Eye (tissue), 1 donor: ENCODE data around the gene RMDN2.

Experiments
- DNase-seq: peaks from one replicate; pipeline ENCODE4 v3.0.0-alpha.2; 2015

RMDN2 gene

DNA sequence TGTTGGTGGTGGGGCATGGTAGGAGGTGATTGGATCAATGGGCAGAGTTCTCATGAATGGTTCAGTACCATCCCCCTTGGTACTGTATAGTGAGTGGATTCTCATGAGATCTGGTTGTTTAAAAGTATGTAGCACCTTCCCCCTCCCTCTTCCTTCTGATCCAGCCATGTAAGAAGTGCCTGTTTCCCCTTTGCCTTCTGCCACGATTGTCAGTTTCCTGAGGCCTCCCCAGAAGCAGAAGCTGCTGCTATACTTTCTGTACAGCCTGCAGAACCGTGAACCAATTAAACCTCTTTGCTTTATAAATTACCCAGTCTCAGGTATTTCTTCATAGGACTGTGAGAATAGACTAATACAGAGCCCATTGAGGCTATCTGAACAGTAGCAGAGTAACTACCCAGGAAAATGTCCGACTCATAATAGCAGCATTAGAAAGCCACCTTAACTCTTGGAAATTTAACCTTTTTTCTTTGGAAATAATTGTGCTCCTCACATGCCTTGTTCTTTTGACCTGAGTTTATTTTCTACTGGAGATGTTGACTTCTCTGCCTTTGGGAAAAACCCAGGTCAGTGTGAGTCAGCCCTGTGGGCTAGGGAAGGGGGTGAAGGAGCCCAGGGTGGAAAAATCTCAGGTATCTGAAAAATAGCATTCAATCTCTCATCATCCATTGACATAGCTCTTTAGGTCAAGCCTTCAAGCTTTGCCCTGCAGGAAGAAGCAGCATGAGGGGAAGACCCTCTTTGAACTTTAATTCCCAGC lies 132.7 kb downstream of the RMDN2 start:
- no peak for DNase-seq

DNA sequence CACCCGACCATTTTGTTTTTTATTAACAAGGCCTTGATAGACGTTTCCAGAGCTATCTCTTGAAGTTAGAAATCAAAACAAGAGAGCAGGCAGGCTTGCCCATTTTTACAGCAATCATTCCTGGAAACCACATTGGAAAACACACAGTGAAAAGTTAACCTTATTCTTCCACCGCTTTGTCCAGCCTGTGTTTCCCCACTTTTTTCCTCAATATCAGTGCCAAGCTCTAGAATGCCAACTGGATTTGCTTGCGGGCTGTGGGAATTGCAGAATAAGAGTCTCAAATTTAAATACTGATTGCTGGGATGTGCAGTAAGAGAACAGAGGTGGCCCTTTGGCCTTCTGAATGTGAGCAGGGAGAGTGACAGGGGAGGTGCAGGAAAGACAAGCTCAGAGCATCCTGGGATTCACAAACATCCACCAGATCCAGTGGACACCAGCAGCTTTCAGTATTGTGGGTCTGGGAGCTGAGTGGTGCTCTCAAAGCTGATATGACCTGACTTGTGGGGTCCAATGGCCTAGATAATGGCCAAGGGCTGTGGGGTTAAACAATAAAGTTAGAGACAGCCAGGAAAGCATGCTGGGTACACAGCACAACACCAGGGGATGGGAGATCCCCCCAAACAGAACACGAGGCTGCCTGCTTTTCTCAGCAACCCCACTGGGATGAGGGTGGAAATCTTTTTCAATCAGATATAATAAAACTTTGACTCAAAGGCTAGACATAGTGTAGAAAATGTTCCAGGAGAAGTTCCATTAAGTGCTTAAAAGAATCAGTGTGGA lies 135.3 kb downstream of the RMDN2 start:
- peak; percentile 23 for DNase-seq

GRCh38 chr2:38064801-38065501 lies 139.9 kb downstream of the RMDN2 start:
- DNase-seq = peak; percentile 46

DNA sequence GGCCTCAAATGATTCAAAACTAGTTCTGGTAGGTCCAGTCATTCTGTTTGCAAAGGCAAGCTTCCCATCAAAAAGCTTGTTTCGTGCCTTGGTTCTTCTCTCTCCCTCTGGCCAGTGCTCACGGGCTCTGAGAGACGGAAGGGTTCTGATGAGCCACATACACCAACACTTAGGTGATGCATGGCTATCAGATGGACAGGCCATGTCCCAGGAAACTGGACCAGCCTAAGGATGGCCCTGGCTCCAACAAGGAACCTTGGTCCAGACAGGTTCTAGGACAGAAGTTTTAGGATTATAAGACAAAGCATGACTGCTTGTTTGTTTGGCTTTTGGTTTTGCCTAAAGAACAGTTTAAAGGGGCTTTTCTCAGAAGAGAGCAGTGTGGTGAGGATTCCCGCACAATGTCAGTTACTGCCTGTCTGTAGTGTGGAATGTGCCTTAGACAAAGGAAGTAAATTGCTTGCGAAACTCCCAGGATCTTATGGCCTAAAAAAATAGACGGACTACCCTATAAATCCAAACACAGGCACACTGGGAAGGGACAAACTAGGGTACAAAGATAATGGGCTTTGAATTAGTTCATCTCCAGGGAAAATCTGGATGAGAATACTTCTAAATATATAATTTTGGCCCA lies 140.5 kb downstream of the RMDN2 start:
- peak; percentile 35 for DNase-seq

GRCh38 chr2:38066421-38067115 lies 141.5 kb downstream of the RMDN2 start:
- DNase-seq = peak; percentile 62
